ENCODE results near the gene SMIM35.

Gene SMIM35

GRCh38 chr11:118095493-118095892 lies 8.7 kb upstream of the SMIM35 start:
- H3K27ac ChIP-seq: no peak overlapping the region
- no peak overlapping the region for H3K4me3 ChIP-seq (IDR thresholded peaks at IDR 0.05; ENCODE audit: insufficient read depth, low read depth, low read length)
- H3K27me3 ChIP-seq (ENCODE audit: insufficient read depth, low read depth): no peaks in the 10 kb centered on the region
- H3K79me2 ChIP-seq (ENCODE audit: insufficient read depth, low read depth): no peaks in the 10 kb centered on the region
- H2AFZ ChIP-seq (ENCODE audit: low read depth): no peak overlapping the region
- no peaks in the 10 kb centered on the region for H4K20me1 ChIP-seq (ENCODE audit: insufficient read depth)
- H3K4me2 ChIP-seq: no peak overlapping the region
- TF ChIP-seq CTCF (conservative IDR thresholded peaks at IDR 0.05; ENCODE audit: low read depth, low read length): no peak
- no peaks in the 10 kb centered on the region for H3K4me1 ChIP-seq (ENCODE audit: low read depth, poor library complexity, severe bottlenecking)
- no peaks in the 10 kb centered on the region for H3K36me3 ChIP-seq (ENCODE audit: insufficient read depth)
- no peak overlapping the region for H3K9ac ChIP-seq

GRCh38 chr11:118092907-118093571 lies 6.3 kb upstream of the SMIM35 start:
- Histone ChIP-seq H4K20me1 (ENCODE audit: insufficient read depth) (no peaks in the 10 kb centered on the region), H3K4me1 (ENCODE audit: low read depth, poor library complexity, severe bottlenecking) (no peaks in the 10 kb centered on the region), H3K27me3 (ENCODE audit: insufficient read depth, low read depth) (no peaks in the 10 kb centered on the region), H3K4me3 (IDR thresholded peaks at IDR 0.05; ENCODE audit: insufficient read depth, low read depth, low read length) (no peak overlapping the region), H3K27ac (no peak overlapping the region), H3K79me2 (ENCODE audit: insufficient read depth, low read depth) (no peaks in the 10 kb centered on the region), H3K4me2 (no peak overlapping the region), H2AFZ (ENCODE audit: low read depth) (no peak overlapping the region), H3K9ac (no peak overlapping the region), H3K36me3 (ENCODE audit: insufficient read depth) (no peaks in the 10 kb centered on the region)
- TF ChIP-seq CTCF (conservative IDR thresholded peaks at IDR 0.05; ENCODE audit: low read depth, low read length): no peak

- no peaks in the 10 kb centered on the region for H4K20me1 ChIP-seq (ENCODE audit: insufficient read depth)
- H3K27me3 ChIP-seq (ENCODE audit: insufficient read depth, low read depth): no peaks in the 10 kb centered on the region
- H3K27ac ChIP-seq: no peak overlapping the region
- H3K4me1 ChIP-seq (ENCODE audit: low read depth, poor library complexity, severe bottlenecking): peaks cover 9% of the 10 kb centered on the region
- no peak overlapping the region for H3K4me3 ChIP-seq (IDR thresholded peaks at IDR 0.05; ENCODE audit: insufficient read depth, low read depth, low read length)
- no peak for TF ChIP-seq CTCF (conservative IDR thresholded peaks at IDR 0.05; ENCODE audit: low read depth, low read length)
- no peak overlapping the region for H3K9ac ChIP-seq
- no peaks in the 10 kb centered on the region for H3K79me2 ChIP-seq (ENCODE audit: insufficient read depth, low read depth)
- no peak overlapping the region for H3K4me2 ChIP-seq
- H2AFZ ChIP-seq (ENCODE audit: low read depth): no peak overlapping the region
- no peaks in the 10 kb centered on the region for H3K36me3 ChIP-seq (ENCODE audit: insufficient read depth)
Measured at GRCh38 chr11:118091690-118092089, 4.9 kb upstream of the SMIM35 start.

- Histone ChIP-seq H3K27me3 (ENCODE audit: insufficient read depth, low read depth) (no peaks in the 10 kb centered on the region), H3K9ac (no peak overlapping the region), H3K27ac (no peak overlapping the region), H2AFZ (ENCODE audit: low read depth) (no peak overlapping the region), H3K36me3 (ENCODE audit: insufficient read depth) (no peaks in the 10 kb centered on the region), H3K4me1 (ENCODE audit: low read depth, poor library complexity, severe bottlenecking) (peaks cover 14% of the 10 kb centered on the region), H4K20me1 (ENCODE audit: insufficient read depth) (no peaks in the 10 kb centered on the region), H3K4me2 (no peak overlapping the region), H3K79me2 (ENCODE audit: insufficient read depth, low read depth) (no peaks in the 10 kb centered on the region), H3K4me3 (IDR thresholded peaks at IDR 0.05; ENCODE audit: insufficient read depth, low read depth, low read length) (no peak overlapping the region)
- no peak for TF ChIP-seq CTCF (conservative IDR thresholded peaks at IDR 0.05; ENCODE audit: low read depth, low read length)
Measured at GRCh38 chr11:118090545-118091162, 3.9 kb upstream of the SMIM35 start.

Measured in KMS-11 (cell line).